GM19043 (cell line): Measurements from ENCODE around the gene ERFE.

Experiments
- ATAC-seq: cut with Tn5 transposase; IDR thresholded peaks from one replicate; pipeline ENCODE4 v1.9.1; 2021; ENCODE audit warnings: low read depth; ENCODE audit not compliant: unreplicated experiment

Gene ERFE

DNA sequence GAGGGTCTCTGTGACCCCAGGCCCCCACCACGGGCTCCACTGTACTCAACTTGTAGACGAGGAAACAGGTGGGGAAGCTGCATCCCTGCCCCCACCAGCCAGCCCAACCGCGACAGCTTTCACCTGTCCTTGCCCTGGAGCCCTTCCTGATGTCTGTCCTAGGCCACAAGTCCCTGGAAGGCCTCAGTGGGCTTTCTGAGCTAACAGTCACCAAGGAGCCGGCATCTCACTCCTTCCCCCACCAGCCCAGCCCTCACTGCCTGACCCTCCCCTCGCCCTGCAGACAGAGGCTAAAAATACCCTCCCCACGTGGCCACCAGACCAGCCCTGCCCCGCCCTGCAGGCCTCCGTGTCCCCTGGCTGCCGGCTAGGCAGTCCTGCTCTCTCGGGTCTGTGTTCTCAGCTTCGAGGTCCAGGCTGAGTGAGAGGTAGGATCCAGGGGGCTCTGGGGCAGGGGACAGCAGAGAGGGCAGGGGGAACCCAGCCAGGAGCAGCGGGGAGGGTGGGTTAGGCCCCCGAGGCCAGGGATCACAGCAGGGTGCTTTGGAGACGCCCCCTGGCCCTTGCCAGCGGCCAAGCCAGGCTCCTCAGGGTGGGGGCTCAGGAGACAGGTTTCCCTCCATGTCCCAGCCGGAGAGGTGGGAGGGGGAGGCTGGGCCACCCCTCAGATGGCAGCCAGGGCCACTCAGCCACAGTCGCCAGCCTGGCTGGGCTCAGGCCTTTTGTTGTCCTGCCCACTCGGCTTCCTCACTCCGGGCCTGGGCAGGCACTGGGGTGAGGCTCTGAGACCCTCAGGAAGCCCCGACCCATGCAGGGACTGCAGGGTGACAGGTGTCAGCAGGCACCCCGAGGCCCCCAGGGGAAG lies 20.2 kb upstream of the ERFE start, which contains the start of gene KLHL30:
TSS of gene KLHL30 (plus strand) at position 338 of the 865 bp plus-strand sequence. CDS start 2,087 bp downstream, outside the sequence.
- no peak for ATAC-seq

DNA sequence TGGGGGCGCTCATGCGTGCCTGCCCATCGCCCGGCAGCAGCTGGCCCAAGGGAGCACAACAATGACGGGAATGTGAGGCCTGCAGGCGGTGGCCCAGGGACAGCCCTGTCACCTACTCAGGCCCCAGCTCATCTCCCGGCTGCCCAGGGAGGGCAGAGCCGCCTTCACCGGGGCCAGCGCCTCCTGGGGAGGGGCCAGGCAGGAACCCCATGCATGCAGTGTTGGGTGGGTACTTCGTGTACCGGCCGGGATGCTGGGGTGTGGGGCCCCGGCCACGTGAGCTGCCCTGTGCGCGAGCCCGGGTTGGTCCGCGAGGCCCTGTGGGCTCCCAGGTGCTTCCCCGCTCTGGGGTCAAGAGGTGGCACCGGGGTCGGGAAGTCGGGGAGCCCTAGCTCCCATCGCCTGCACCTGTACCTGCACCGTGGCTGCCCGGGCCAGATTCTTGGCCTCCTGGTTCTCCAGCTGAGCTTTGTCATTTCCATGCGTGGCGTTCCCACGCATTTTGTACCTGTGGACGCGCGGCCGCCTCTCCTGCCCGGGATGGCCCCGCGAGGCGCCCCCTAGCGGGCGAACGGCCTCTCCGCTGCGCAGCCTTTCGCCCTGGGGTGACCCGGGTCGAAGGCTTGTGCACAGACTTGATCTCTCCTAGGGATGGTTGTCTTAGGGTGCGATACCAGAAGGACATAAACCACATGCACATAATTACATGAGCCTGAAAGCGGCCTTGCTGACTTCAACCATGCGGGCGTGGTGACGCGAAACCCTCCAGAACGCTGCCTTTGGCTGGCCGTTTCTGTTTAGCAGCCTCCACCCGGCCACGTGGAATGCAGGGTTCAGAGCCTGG lies 19.4 kb upstream of the ERFE start:
- no peak for ATAC-seq

DNA sequence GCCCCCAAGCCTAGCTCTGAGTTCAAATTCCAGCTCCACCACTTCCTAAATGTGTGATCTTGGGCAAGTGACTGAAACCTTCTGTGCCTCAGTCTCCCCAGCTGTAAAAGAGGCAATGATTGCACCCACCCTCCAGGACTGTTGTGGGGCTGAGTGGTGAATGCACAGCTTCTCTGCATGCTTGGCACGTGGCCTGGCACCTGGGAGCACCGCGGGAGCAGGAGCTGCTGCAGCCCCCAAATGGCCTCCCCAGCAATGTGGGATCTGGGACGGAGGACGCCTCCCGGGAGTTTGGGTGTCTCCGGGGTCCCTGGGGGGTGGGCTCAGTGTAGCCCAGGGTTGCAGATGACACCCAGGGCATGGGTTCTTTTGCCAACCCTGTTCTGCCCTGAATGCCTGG lies 18.7 kb upstream of the ERFE start:
- ATAC-seq, result no peak

DNA sequence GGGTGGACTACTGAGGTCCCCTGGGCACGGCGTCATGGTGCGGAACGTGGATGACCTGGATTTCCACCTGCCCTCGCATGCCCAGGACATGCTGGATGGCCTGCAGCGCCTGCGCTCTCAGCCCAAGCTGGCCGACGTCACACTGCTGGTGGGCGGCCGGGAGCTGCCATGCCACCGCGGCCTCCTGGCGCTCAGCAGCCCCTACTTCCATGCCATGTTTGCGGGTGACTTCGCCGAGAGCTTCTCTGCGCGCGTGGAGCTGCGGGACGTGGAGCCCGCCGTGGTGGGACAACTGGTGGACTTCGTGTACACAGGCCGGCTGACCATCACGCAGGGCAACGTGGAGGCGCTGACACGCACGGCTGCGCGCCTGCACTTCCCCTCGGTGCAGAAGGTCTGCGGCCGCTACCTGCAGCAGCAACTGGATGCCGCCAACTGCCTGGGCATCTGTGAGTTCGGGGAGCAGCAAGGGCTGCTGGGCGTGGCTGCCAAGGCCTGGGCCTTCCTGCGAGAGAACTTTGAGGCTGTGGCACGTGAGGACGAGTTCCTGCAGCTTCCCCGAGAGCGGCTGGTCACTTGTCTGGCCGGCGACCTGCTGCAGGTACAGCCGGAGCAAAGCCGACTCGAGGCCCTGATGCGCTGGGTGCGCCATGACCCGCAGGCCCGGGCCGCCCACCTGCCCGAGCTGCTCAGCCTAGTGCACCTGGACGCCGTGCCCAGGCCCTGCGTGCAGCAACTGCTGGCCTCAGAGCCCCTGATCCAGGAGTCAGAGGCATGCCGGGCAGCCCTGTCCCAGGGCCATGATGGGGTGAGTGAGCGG lies 17.8 kb upstream of the ERFE start:
- no peak for ATAC-seq

DNA sequence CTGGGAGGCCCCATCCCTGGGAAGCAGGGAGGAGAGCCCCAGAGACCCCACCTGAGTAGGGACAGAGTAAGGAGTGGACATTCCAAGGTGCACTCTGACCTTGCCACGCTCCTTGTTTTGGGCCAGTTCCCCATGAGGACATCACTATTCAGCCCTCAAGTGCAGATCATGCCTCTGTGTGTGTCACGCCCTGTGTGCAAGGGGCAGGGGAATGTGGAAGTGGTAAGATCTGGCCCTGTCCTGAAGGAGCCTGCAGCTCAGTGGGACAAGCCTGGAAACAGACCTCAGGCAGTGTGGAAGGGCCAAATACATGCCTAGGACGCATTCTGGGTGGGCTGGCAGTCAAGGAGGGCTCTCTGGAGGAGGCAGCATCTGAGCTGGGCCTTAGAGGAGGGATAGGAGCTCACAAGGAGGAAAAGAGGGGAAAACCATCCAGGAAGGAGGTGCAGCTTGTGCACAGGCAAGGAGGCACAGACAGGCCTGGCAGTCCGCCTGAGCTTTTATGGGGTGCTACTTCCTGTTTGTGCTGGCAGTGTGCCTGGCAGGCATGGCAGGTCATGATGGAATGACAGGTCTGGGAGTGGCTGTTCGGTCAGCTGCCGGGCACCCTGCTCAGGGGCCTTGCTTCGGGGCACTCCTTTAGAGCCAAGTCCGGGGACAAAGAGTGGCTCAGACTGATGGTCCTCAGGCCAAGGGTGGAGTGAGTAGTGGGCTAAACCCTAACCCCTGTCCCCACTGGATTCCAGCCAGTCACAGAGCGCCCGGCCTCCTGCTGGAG lies 17.0 kb upstream of the ERFE start:
- no peak for ATAC-seq

DNA sequence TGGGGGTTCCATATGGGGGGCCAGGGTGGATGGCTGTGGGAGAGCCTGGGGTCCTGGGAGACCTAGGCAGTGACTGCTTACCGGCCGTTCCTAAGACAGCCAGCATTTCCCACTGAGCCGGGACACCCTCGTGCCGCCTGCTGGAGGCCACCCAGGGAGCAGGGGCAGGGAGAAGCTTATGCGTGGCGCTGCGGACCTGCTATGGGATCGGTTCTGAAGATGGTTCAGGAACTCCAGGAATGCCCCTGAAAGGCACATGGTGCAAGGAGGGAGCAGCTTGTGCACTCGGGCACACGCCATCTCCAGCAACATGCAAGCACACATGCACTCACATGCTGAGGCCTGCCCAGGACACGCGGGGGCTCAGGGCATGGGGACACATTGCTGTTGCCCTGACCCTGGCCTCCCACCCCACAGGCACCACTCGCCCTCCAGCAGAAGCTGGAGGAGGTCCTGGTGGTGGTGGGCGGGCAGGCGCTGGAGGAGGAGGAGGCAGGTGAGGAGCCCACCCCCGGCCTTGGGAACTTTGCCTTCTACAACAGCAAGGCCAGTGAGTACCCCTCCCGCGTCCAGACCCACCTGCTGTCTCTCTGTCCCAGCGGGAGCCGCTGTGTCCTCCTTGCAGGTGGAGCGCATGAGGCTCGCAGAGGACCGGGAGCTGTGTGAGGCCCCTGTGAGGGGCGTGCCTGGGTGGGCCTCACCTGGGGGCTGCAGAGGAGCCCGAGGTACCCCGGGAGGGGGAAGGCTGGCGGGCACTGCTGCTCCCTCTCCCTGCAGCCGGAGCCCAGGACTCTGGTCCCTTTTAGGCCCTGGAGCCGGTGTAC lies 16.2 kb upstream of the ERFE start:
- ATAC-seq, result no peak

DNA sequence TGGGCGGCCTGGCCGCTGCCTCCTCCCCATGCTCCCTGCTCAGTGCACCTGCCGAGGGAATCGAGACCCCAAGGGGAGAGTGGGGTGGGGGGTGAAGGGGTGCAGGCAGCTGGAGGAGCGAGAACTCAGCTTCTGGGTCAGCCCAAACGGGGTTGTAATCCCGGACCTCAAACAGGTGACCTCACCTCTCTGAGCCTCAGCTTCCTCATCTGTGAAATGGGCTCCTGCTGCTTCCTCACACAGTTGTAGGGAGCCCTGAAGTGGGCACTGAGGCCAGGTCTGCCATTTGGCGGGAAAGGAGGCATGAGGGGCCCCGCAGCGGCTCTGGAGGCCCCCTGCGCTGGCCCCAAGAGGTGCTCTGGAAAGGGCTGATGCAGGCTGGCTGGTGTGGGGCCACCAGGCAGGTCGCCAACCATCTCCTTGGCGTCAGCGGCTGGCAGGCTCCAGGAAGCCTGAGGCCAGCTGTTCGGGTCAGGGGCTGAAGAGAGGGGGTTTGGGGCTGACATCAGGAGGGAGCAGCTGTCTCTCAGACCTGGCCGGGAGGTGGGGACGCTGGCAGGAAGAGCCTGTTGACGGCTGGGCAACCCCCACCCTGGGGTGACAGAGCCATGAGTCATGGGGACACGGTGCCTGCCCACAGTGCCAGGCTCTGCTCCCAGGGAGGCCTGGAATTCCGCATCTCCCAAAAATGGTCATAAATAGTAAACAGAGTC lies 15.4 kb upstream of the ERFE start:
- no peak for ATAC-seq

DNA sequence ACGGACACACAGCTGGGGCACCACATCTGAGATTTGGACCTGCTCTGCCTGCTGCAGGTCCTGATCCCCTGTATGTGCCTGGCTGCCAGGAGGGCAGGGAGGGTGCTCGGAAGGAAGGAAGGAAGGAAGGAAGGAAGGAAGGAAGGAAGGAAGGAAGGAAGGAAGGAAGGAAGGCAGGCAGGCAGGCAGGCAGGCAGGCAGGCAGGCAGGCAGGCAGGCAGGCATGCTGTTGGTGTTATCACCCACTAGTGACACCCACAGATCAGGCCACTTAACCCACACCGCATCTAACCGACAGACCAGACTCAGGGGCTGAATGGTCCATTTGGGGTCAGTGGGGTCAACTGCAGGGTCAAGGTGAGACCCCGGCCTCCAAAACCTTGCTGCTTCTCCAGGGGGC lies 14.5 kb upstream of the ERFE start:
- ATAC-seq, result no peak

DNA sequence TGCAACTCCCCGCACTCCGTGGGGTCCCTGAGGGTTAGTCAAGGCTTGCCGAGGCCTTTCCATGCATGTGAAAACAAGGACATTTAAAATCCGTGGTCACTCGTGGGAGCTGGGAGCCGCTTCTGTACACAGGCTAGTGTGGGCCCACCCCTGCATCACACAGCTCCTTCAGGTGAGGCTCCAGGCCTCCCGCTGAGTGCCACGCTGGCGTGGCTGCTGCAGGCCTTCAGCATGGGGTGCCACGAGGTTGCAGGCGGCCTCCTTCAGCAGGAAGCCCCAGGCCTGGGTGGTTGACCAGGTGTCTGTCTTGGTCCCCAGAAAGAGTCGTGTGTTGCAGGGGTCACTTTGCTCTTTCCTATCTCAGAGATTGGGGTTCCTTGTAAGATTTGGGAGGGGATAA lies 13.7 kb upstream of the ERFE start:
- ATAC-seq, result no peak

DNA sequence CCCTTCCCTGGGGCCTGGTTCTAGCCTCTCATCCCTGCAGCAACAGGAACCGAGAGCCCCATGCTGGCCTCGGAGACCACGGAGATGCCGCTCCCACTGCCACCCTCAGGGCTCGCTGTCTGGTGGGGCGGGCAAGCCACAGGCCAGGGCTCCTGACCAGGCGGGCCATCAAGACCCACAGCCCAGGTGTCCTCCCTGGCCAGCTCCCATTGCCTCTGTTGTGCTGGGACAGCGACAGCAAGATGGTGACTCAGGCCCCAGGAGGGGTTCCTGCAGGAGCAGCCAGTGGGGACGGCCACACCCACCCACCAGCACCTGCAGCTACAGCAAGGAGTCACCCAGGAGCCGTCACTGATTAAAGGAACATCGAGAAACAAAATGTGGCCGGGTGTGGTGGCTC lies 12.9 kb upstream of the ERFE start:
- no peak for ATAC-seq

DNA sequence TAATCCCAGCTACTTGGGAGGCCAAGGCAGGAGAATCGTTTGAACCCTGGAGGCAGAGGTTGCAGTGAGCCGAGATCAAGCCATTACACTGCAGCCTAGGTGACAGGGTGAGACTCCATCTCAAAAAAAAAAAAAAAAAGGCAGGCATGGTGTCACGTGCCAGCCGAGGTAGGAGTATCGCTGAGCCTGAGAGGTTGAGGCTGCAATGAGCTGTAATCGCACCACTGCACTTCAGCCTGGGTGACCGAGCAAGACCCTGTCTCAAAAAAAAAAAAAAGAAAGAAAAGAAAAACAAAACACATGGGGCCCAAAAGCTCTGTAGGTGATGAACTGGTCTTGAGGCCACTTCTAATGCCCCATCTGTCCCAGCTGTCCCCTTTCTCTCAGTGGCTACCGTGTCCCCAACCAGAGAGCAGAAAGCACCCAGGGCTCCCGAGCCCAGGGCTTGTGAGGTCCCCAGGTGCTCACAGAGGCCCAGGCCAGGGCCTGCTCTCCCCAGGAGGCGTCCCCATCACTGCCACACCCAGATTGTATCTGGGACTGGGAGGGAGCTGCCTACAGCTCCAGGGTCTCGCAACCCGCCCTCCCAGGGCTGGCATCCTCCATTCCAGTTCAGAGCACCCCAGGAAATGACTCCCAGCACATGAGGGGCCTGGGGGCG lies 11.8 kb upstream of the ERFE start:
- no peak for ATAC-seq

DNA sequence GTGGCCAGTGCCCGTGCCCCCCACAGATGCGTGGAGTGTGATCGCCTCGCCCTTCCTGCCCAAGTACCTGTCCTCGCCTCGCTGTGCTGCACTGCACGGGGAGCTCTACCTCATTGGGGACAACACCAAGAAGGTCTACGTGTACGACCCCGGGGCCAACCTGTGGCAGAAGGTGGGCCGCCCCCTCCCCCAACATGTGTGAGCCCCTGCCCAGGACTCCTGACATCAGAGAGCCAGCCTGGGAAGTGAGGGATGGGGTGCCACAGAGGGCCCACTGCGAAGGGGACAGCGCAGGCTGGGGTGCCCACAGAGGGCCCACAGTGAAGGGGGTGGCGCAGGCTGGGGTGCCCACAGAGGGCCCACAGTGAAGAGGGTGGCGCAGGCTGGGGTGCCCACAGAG lies 9.8 kb upstream of the ERFE start:
- ATAC-seq, result no peak

DNA sequence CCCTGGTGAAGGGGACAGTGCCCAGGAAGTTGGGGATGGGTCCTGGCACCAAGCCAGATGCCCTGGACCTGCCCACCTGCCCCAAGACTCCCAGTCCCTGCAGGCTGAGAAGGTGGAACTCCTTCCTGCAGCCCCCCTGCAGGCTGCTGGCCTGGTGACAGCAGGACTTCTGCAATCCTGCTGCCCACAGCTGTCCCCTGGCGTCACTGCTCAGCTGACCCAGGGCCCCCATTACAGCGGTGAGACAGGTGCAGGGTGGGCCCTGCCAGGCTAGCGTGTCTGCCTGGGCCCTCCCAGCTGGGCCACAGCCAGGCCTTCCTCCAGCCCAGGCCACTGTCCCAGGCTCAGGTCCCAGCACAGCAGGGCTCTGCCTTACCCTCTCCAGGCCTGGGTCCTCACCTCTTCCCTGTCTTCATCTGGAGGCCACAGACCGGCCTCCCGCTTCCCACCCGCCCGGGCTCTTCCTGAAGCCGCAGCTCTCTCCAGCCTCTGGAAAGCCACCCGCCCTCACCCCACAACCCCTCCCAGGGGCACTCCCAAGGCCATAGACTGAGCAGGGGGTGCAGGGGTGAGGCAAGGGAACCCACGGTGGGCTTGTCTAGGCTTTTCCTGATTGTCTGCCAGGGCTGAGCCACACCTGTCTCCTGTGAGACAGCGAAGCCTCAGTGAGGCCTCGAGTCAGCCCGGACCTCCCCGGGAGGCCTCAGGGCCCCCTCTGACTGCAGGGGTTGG lies 8.8 kb upstream of the ERFE start:
- no peak for ATAC-seq

DNA sequence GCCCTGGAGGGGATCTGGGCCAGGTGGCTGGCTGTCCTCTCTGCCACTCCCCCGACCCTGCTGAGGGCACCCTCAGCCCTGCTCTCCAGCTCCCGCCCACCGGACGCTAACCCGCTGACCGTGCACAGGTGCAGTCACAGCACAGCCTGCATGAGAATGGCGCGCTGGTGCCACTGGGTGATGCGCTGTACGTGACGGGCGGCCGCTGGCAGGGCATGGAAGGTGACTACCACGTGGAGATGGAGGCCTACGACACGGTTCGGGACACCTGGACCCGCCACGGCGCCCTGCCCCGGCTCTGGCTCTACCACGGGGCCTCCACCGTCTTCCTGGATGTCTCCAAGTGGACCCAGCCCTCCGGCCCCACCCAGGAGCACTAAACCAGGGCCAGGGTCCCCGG lies 8.1 kb upstream of the ERFE start:
- no peak for ATAC-seq

DNA sequence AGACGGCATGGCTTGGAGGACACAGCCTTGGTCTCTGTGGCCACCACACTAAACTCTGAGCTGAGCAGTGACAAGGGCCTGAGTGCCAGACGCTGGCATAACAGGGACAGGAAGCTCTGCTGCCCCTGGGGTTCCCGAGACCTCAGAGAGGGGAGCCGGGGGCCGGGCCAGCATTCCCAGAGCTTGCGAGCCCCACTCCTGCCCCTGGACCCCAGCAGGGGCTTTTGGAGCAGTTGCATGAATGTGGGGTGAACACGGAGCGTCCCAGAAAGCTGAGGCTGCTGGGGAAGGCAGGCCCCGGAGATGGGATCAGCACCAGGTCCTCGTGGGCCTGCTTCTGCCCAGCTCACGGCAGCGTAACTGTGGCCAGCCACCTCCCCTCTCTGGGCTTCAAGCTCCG lies 7.6 kb upstream of the ERFE start:
- ATAC-seq, result no peak

DNA sequence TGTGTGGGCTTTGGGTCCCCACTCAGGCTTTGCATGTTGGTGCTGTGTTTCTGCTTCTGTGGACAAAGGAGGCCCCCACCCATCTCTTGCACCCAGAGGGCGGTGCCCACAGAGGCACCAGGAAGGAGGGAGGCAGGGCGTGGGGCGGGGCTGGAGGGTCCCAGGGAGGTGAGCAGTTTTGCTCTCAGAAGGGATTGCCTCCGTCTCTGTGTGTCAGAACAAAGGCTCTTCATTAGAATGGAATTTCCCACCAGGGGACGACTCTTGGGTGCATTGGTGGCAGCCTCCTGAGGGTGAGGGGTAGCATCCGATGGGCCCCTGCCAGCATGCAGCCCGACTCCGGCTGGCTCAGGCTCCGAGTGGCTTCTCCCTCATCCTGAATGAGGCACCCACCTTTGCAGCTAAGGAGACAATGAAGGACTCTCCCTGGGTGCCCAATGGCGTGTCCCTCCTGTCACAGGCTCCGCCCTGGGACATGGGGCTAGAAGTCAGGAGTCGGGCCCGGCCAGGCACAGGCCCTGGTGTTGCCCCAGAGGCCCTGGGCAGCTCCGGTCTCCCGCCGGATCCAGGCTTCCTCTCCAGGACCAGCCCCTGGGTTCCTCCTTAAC lies 7.0 kb upstream of the ERFE start:
- no peak for ATAC-seq
